SJSA1 (cell line): Measurements from ENCODE around the gene SGCE. TPM values are rescaled to one million over a fixed set of nuclear protein-coding genes. Genes with fewer than 3 reads are reported as not detected.
A peak's percentile ranks its signal among the peaks of the same experiment; 100 is the strongest.

Source experiments
- DNase-seq, 2 experiments: peaks; one replicate each; pipeline ENCODE4 v3.0.0-alpha.2; 2015 to 2020; ENCODE audit warnings: low spot score in 2 of 2, low read depth in 1 of 2
- H3K27ac ChIP-seq: fragments of 250-450 bp; sonication (Bioruptor Pico); 2 replicates; pipeline ENCODE4 v1.5.1; 2020; ENCODE audit warnings: mild to moderate bottlenecking, moderate library complexity
- H3K27me3 ChIP-seq: fragments of 250-450 bp; sonication (Bioruptor Pico); replicated peaks from 2 replicates; pipeline ENCODE4 v1.5.1; 2020; ENCODE audit warnings: mild to moderate bottlenecking, moderate library complexity
- H3K36me3 ChIP-seq: fragments of 250-450 bp; sonication (Bioruptor Pico); 2 replicates; pipeline ENCODE4 v1.5.1; 2020; ENCODE audit warnings: mild to moderate bottlenecking
- H3K4me1 ChIP-seq: fragments of 250-450 bp; sonication (Bioruptor Pico); replicated peaks from 2 replicates; pipeline ENCODE4 v1.6.1; 2021; ENCODE audit warnings: mild to moderate bottlenecking
- H3K4me3 ChIP-seq: fragments of 250-450 bp; sonication (Bioruptor Pico); 2 replicates; pipeline ENCODE4 v1.5.1; 2020; ENCODE audit warnings: mild to moderate bottlenecking
- H3K9me3 ChIP-seq: fragments of 250-450 bp; sonication (Bioruptor Pico); replicated peaks from 2 replicates; pipeline ENCODE4 v1.5.1; 2020; ENCODE audit warnings: mild to moderate bottlenecking
- total RNA-seq: library from RNA; depleted of rRNA; stranded (reverse); fragments of >200 nt; shearing (Covaris generic); gene quantifications from 2 replicates; pipeline ENCODE4 v1.2.3, GENCODE V29; 2014; rRNA removed

Gene SGCE
- total RNA-seq, 1 experiment from 2014 or later: 123 TPM

GRCh38 chr7:94561841-94562514, 94.0 kb downstream of the SGCE start:
- H3K4me1 ChIP-seq: peaks cover 19% of the 10 kb centered on the region
- H3K27me3 ChIP-seq: no peaks in the 10 kb centered on the region
- H3K27ac ChIP-seq: peak overlapping the region; percentile 28
- no peaks in the 10 kb centered on the region for H3K9me3 ChIP-seq
- H3K4me3 ChIP-seq: no peak overlapping the region
- DNase-seq: peak in 1 of 2 experiments; percentile 65
- H3K36me3 ChIP-seq: no peaks in the 10 kb centered on the region

GRCh38 chr7:94559972-94560371, 96.0 kb downstream of the SGCE start:
- Histone ChIP-seq H3K4me3 (no peak overlapping the region), H3K9me3 (no peaks in the 10 kb centered on the region), H3K36me3 (no peaks in the 10 kb centered on the region), H3K27ac (no peak overlapping the region), H3K27me3 (no peaks in the 10 kb centered on the region), H3K4me1 (peaks cover 19% of the 10 kb centered on the region)
- no peak for DNase-seq

- no peaks in the 10 kb centered on the region for H3K27me3 ChIP-seq
- DNase-seq: no peak
- H3K4me1 ChIP-seq: peaks cover 11% of the 10 kb centered on the region
- H3K4me3 ChIP-seq: no peak overlapping the region
- no peak overlapping the region for H3K27ac ChIP-seq
- H3K9me3 ChIP-seq: no peaks in the 10 kb centered on the region
- H3K36me3 ChIP-seq: no peaks in the 10 kb centered on the region
Observed at GRCh38 chr7:94557215-94557614, 98.7 kb downstream of the SGCE start.

DNA sequence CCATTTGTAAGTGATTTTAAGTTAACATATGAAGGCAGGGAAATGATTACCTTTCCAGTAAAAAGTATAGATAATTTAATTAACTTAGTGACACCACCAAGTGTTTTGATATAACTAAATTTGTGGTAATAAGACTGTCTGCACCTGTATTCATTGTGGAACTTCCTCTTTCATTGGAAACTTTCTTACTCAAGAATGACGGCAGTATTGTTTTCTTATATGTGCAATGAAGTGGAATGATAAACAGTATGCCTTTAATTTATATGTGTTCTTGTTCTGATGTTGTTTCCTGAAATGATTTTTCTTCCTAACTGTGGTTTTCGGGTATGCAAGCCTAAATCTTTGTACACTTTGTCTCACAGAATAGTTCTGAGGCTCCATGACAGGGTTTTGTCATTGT, 99.9 kb downstream of the SGCE start:
- Histone ChIP-seq H3K27me3 (no peaks in the 10 kb centered on the region), H3K27ac (no peak overlapping the region), H3K4me3 (no peak overlapping the region), H3K4me1 (no peaks in the 10 kb centered on the region; the same call in 1 of the 2 replicates), H3K36me3 (no peaks in the 10 kb centered on the region), H3K9me3 (no peaks in the 10 kb centered on the region)
- no peak for DNase-seq

GRCh38 chr7:94547126-94547525, 108.8 kb downstream of the SGCE start:
- Histone ChIP-seq H3K9me3 (no peaks in the 10 kb centered on the region), H3K4me1 (no peaks in the 10 kb centered on the region), H3K27ac (no peak overlapping the region), H3K36me3 (no peaks in the 10 kb centered on the region), H3K27me3 (no peaks in the 10 kb centered on the region), H3K4me3 (no peak overlapping the region)
- DNase-seq: no peak

DNA sequence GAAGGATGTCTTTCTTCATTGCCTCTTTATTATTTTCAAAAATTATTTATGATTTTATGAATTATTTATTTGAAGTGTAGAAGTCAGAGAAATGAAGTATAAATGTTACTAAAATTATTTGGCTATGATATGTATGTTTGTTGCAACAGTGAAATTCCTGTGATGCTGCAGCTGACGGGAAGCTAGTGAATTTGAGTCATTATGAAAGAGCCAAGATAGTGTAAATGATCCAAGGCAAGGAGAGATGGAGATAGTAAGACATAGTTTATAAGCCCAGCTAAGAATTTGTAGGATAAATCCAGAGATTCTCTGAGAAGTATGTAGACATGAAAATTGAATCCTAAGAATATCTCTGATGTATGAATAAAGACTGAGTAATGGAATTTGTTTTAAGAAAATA, 115.5 kb downstream of the SGCE start:
- H3K36me3 ChIP-seq: peaks cover 4% of the 10 kb centered on the region; the same call in 1 of the 2 replicates
- no peak overlapping the region for H3K4me3 ChIP-seq
- H3K27me3 ChIP-seq: no peaks in the 10 kb centered on the region
- no peak for DNase-seq
- no peaks in the 10 kb centered on the region for H3K4me1 ChIP-seq
- H3K27ac ChIP-seq: no peak overlapping the region
- no peaks in the 10 kb centered on the region for H3K9me3 ChIP-seq

Other genes with a start within 250 kb of the SGCE start
- 14.3 and 25.7 TPM in 2 replicates for gene CASD1, start 146.3 kb downstream of the SGCE start, total RNA-seq